SK-N-SH (cell line): ENCODE measurements around the gene DYNC2H1. TPM values are rescaled to one million over a fixed set of nuclear protein-coding genes. Genes with fewer than 3 reads are reported as not detected.

ENCODE experiments used
- CTCF ChIA-PET: fragments of 300-600, 350-600 bp; formaldehyde crosslinking; extraction: SDS; loops from one replicate; lab custom pipeline; 2021; lab: Yijun Ruan, JAX
- POLR2A ChIA-PET: fragments of 350-600 bp; sonication (Branson Sonifier 250); formaldehyde crosslinking; extraction: SDS; loops from one replicate; lab custom pipeline; 2020; ENCODE audit warnings: antibody characterized with exemption, inconsistent platforms; lab: Yijun Ruan, JAX
- DNase-seq: peaks from one replicate; pipeline ENCODE4 v3.0.0; 2012
- H2AFZ ChIP-seq: fragments of 200-600 bp; sonication (generic); 2 replicates; pipeline ENCODE4 v1.8.1; 2016; ENCODE audit warnings: antibody characterized with exemption, mild to moderate bottlenecking, low read depth
- H3F3A ChIP-seq: fragments of 200-600 bp; sonication (generic); replicated peaks from 2 replicates; pipeline ENCODE3; 2016; ENCODE audit warnings: antibody characterized with exemption, mild to moderate bottlenecking; ENCODE audit not compliant: insufficient read depth
- H3K27ac ChIP-seq, 2 experiments: fragments of 200-500 bp in 1 of 2; fragments of 200-600 bp in 1 of 2; sonication (Bioruptor generic) in 1 of 2; sonication (generic), shearing (Covaris generic) in 1 of 2; 2 replicates each; pipeline versions ENCODE4 v1.5.1 to v1.6.1; 2014 to 2016; ENCODE audit warnings: low read depth in 2 of 2, inconsistent platforms in 1 of 2, low read length in 1 of 2, mild to moderate bottlenecking in 1 of 2, mixed read lengths in 1 of 2
- H3K27me3 ChIP-seq: fragments of 200-600 bp; sonication (generic), shearing (Covaris generic); 2 replicates; pipeline ENCODE4 v1.6.1; 2016; ENCODE audit warnings: mixed run types; ENCODE audit not compliant: insufficient read depth
- H3K36me3 ChIP-seq, 2 experiments: fragments of 200-500 bp in 1 of 2; fragments of 200-600 bp in 1 of 2; sonication (Bioruptor generic) in 1 of 2; sonication (generic) in 1 of 2; replicated peaks in 1 of 2; 2 replicates each; pipeline versions ENCODE3 to v1.5.1; 2014 to 2016; ENCODE audit warnings: low read length in 1 of 2, mild to moderate bottlenecking in 1 of 2; ENCODE audit not compliant: insufficient read depth in 2 of 2, control insufficient read depth in 1 of 2
- H3K4me1 ChIP-seq, 2 experiments: fragments of 200-500 bp in 1 of 2; fragments of 200-600 bp in 1 of 2; sonication (Bioruptor generic) in 1 of 2; sonication (generic), shearing (Covaris generic) in 1 of 2; 2 replicates each; pipeline versions ENCODE4 v1.5.1 to v1.6.1; 2014 to 2016; ENCODE audit warnings: low read depth in 1 of 2, low read length in 1 of 2, mixed run types in 1 of 2; ENCODE audit not compliant: insufficient read depth in 2 of 2, control insufficient read depth in 1 of 2
- H3K4me2 ChIP-seq: fragments of 200-600 bp; sonication (generic), shearing (Covaris generic); 2 replicates; pipeline ENCODE4 v1.6.1; 2017; ENCODE audit warnings: mixed run types
- H3K4me3 ChIP-seq, 2 experiments: fragments of 200-500 bp in 1 of 2; fragments of 200-600 bp in 1 of 2; sonication (Bioruptor generic) in 1 of 2; sonication (generic), shearing (Covaris generic) in 1 of 2; 2 replicates each; pipeline versions ENCODE4 v1.5.1 to v1.8.1; 2014 to 2016; ENCODE audit warnings: low read depth in 2 of 2, inconsistent platforms in 1 of 2, low read length in 1 of 2, mild to moderate bottlenecking in 1 of 2, mixed read lengths in 1 of 2, moderate library complexity in 1 of 2
- H3K79me2 ChIP-seq: fragments of 200-600 bp; sonication (generic); 2 replicates; pipeline ENCODE4 v1.8.1; 2017; ENCODE audit warnings: mild to moderate bottlenecking; ENCODE audit not compliant: insufficient read depth
- H3K9ac ChIP-seq: fragments of 200-600 bp; sonication (generic); 2 replicates; pipeline ENCODE4 v1.6.1; 2017; ENCODE audit warnings: mixed run types
- H3K9me2 ChIP-seq: fragments of 200-600 bp; sonication (generic); 2 replicates; pipeline ENCODE4 v1.6.1; 2017; ENCODE audit warnings: mixed run types
- H3K9me3 ChIP-seq: fragments of 200-600 bp; sonication (generic); 2 replicates; pipeline ENCODE4 v1.6.1; 2017; ENCODE audit warnings: mixed run types, mild to moderate bottlenecking, moderate library complexity
- H4K20me1 ChIP-seq: fragments of 200-600 bp; sonication (generic); 2 replicates; pipeline ENCODE4 v1.6.1; 2017; ENCODE audit warnings: mild to moderate bottlenecking, mixed run types; ENCODE audit not compliant: insufficient read depth
- CHD2 ChIP-seq: fragments of 150-350 bp; IDR thresholded peaks from 2 replicates; pipeline ENCODE4 v1.6.1; 2018; ENCODE audit warnings: low read length; ENCODE audit not compliant: partially characterized antibody
- EZH2phosphoT487 ChIP-seq: fragments of 200-600 bp; sonication (generic); IDR thresholded peaks from 2 replicates; pipeline ENCODE4 v1.6.1; 2017; ENCODE audit warnings: low read depth, mixed run types, mild to moderate bottlenecking, antibody characterized with exemption, moderate library complexity, borderline replicate concordance
- FOSL2 ChIP-seq: IDR thresholded peaks from 2 replicates; pipeline ENCODE4 v1.4.0; 2012; ENCODE audit warnings: low read depth, mild to moderate bottlenecking, moderate library complexity, borderline replicate concordance
- FOXM1 ChIP-seq: IDR thresholded peaks from 2 replicates; pipeline ENCODE4 v1.4.0; 2012; ENCODE audit warnings: low read depth, mild to moderate bottlenecking
- GABPA ChIP-seq: IDR thresholded peaks from 2 replicates; pipeline ENCODE4 v1.4.0; 2012; ENCODE audit warnings: low read depth, mild to moderate bottlenecking
- POLR2AphosphoS5 ChIP-seq: IDR thresholded peaks from 2 replicates; pipeline ENCODE4 v1.6.1; 2012; ENCODE audit warnings: low read depth, low read length
- WGBS: methylation state at CpG from one replicate; pipeline ENCODE4 v1.1.6; 2017; ENCODE audit warnings: low lambda C conversion rate; 5-methylcytosine and 5-hydroxymethylcytosine counted together
- polyA plus RNA-seq, 3 experiments: library from polyadenylated mRNA; depleted of rRNA; stranded (reverse); fragments of >200 nt; gene quantifications; 2 replicates each; pipeline ENCODE4 v1.2.3, GENCODE V29; 2012
- TF ChIP-seq, protein P1 (sequence below): fragments of 150-350 bp; IDR thresholded peaks from 2 replicates; pipeline ENCODE4 v1.6.1; 2016; ENCODE audit warnings: mild to moderate bottlenecking, low read depth, low read length
- TF ChIP-seq, protein P2 (sequence below): fragments of 200-600 bp; sonication (generic); IDR thresholded peaks from 2 replicates; pipeline ENCODE4 v1.6.1; 2017; ENCODE audit warnings: antibody characterized with exemption, mild to moderate bottlenecking, moderate library complexity
- TF ChIP-seq, protein P3 (sequence below): IDR thresholded peaks from 2 replicates; pipeline ENCODE4; 2012

DYNC2H1 gene
- polyA plus RNA-seq, 1 of the 3 experiments (the other 2 are of a cell fraction) = 15.3 TPM

DNA sequence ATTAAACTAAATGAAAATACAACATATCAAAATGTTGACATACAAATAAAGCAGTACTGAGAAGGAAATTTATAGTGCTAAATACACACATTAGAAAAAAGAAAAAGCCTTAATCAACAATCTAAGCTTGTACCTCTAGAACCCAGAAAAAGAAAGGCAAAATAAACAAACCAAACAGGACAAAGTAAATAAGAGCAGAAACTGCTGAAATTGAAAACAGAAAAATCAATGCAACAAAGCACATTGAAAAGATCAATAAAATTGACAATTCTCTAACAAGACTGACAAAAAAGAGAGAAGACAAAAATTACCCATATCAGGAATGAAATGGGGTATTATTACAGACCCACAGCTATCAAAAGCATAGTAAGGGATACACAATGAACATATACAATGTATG is 38.2 kb upstream of the DYNC2H1 start (continued):
- TF ChIP-seq EZH2phosphoT487 = no peak
- TF ChIP-seq FOSL2 = no peak
- no peak for TF ChIP-seq POLR2AphosphoS5

DNA sequence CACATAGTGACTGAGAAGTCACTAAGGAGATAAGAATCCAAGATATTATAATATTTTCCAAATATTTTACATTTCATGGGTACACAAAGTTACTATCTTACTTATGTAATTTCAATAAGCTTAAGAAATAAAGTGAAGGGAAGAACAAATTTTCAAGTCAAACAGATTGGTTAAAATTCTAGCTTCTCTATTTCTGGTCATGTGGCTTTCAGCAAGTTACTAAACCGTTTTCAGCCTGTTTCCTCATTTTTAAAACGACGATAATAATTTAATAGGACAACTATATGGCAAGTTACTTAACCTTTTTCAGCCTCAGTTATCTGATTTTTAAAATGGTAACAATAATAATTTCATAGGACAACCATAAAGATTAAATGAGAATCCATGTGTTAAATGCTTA is 32.9 kb upstream of the DYNC2H1 start:
- Histone ChIP-seq H3K9me3 (no peaks in the 10 kb centered on the region), H3K27ac (no peak overlapping the region), H3K4me1 (no peaks in the 10 kb centered on the region), H3K27me3 (no peaks in the 10 kb centered on the region), H2AFZ (no peak overlapping the region), H3K9ac (no peak overlapping the region), H3K4me3 (no peak overlapping the region), H3K79me2 (peaks cover 41% of the 10 kb centered on the region), H3K9me2 (no peaks in the 10 kb centered on the region), H3K4me2 (no peak overlapping the region), H3K36me3 (peaks cover 60 to 68% of the 10 kb centered on the region in 2 experiments), H4K20me1 (no peaks in the 10 kb centered on the region), H3F3A (peaks cover 9% of the 10 kb centered on the region)
- 95% methylated on average over 3 of the region's 3 CpGs for WGBS
- no peak for DNase-seq
- TF ChIP-seq GABPA (no peak), POLR2AphosphoS5 (no peak), CHD2 (no peak)
- TF ChIP-seq, protein P1, sequence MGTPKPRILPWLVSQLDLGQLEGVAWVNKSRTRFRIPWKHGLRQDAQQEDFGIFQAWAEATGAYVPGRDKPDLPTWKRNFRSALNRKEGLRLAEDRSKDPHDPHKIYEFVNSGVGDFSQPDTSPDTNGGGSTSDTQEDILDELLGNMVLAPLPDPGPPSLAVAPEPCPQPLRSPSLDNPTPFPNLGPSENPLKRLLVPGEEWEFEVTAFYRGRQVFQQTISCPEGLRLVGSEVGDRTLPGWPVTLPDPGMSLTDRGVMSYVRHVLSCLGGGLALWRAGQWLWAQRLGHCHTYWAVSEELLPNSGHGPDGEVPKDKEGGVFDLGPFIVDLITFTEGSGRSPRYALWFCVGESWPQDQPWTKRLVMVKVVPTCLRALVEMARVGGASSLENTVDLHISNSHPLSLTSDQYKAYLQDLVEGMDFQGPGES = no peak
- TF ChIP-seq, protein P2, sequence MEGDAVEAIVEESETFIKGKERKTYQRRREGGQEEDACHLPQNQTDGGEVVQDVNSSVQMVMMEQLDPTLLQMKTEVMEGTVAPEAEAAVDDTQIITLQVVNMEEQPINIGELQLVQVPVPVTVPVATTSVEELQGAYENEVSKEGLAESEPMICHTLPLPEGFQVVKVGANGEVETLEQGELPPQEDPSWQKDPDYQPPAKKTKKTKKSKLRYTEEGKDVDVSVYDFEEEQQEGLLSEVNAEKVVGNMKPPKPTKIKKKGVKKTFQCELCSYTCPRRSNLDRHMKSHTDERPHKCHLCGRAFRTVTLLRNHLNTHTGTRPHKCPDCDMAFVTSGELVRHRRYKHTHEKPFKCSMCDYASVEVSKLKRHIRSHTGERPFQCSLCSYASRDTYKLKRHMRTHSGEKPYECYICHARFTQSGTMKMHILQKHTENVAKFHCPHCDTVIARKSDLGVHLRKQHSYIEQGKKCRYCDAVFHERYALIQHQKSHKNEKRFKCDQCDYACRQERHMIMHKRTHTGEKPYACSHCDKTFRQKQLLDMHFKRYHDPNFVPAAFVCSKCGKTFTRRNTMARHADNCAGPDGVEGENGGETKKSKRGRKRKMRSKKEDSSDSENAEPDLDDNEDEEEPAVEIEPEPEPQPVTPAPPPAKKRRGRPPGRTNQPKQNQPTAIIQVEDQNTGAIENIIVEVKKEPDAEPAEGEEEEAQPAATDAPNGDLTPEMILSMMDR = no peak
- TF ChIP-seq, protein P3, sequence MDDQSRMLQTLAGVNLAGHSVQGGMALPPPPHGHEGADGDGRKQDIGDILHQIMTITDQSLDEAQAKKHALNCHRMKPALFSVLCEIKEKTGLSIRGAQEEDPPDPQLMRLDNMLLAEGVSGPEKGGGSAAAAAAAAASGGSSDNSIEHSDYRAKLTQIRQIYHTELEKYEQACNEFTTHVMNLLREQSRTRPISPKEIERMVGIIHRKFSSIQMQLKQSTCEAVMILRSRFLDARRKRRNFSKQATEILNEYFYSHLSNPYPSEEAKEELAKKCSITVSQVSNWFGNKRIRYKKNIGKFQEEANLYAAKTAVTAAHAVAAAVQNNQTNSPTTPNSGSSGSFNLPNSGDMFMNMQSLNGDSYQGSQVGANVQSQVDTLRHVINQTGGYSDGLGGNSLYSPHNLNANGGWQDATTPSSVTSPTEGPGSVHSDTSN = no peak
- POLR2A ChIA-PET = no interaction called here
- CTCF ChIA-PET = interaction anchor here (0.6 kb wide), 1 partner anchor 19 kb away, joined by 4 read pairs; no protein-coding TSS in a partner anchor

DNA sequence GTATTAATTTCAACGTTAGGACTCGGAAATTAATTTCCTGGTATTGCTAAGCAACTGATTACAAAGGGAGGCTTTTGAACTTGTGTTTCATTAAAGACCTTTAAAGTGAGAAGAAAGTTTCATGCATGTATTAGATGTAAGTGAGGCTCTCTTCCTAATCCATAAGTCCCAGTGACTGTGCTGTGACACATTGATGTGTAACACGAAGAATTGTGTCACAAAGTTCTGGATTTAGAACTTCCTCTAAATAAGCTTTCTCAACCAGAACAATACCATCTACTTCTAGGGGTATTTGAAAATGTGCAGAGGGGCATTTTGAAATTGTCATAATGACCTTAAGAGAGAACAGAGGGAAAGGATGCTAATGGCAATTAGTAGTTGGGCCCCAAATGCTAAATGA is 31.7 kb upstream of the DYNC2H1 start:
- Histone ChIP-seq H3K4me1 (no peaks in the 10 kb centered on the region), H3K79me2 (peaks cover 43% of the 10 kb centered on the region), H3K4me3 (no peak overlapping the region), H4K20me1 (no peaks in the 10 kb centered on the region), H3K4me2 (no peak overlapping the region), H3K36me3 (peaks cover 69 to 80% of the 10 kb centered on the region in 2 experiments), H2AFZ (no peak overlapping the region), H3K27ac (no peak overlapping the region), H3F3A (peaks cover 9% of the 10 kb centered on the region), H3K9me3 (no peaks in the 10 kb centered on the region), H3K9ac (no peak overlapping the region), H3K9me2 (no peaks in the 10 kb centered on the region), H3K27me3 (no peaks in the 10 kb centered on the region)
- ChIA-PET POLR2A (no interaction called here), CTCF (no interaction called here)
- TF ChIP-seq, protein P3 = no peak
- TF ChIP-seq FOXM1 = no peak
- no peak for DNase-seq
- WGBS = 87% methylated on average over 3 of the region's 3 CpGs
